Uterus (tissue), 2 donors: ENCODE data around the gene NOP56.

Source experiments
- CTCF ChIP-seq, 4 experiments: fragments of 200-600 bp in 2 of 4; fragments of 450-650 bp in 2 of 4; sonication (generic) in 2 of 4; IDR thresholded peaks; one replicate each; pipeline ENCODE4 v1.5.1; 2016 to 2019; ENCODE audit warnings: antibody characterized with exemption in 4 of 4, mild to moderate bottlenecking in 2 of 4, moderate library complexity in 1 of 4
- POLR2A ChIP-seq, 2 donors: fragments of 450-650 bp; IDR thresholded peaks; one replicate each; pipeline ENCODE4 v1.6.1; 2016; ENCODE audit warnings: antibody characterized with exemption in 2 of 2, mild to moderate bottlenecking in 1 of 2, moderate library complexity in 1 of 2

DNA sequence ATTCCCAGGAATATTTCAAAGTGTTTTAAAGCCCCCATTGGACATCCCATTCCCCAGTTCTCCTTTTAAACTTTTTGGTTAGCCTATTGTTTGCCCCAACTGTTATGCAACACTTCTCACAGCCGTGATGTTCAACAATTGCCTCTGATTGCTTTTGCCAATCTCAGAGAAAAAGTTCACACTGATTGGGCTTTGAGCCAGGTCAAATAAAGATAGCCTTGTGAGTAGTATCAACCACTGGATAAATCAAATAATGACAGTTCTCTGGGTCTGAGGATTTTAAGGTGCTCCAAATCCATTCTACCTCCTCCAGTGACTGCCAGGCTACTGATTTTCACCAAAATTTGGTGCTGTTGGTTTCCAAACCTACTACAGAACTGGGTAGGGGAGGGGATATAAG lies 19.1 kb upstream of the NOP56 start:
- TF ChIP-seq CTCF (IDR thresholded peaks at IDR 0.05) (no peak), POLR2A (IDR thresholded peaks at IDR 0.05) (no peak)
